NCI-H82 treated with DMSO at 0.1 percent for 48 hours (cell line): Measurements from ENCODE around the gene SECISBP2.
A peak's percentile ranks its signal among the peaks of the same experiment; 100 is the strongest.

Experiments used
- DNase-seq: peaks from one replicate; lab custom pipeline; 2025; ENCODE audit not compliant: unreplicated experiment; lab: John Stamatoyannopoulos, UW

The SECISBP2 gene

DNA sequence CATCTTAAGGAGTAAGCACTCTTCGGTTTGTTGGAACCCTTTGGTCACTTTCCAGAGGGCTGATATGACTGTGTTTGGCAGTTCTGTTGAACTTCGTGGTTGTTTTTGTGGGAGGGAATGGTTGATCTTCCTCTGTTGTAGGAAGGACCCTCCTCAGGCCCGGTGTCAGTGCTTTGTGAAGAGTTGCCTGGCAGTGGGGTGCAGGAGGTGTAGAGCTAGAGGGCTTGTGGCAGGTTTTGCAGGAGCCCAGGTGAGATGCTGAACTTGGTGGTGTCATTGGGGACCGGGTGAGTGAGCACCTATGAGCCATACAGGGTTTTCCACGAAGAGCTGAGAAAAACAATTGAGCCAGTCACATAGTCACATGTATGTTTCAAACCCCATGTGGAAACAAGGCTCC lies 27.2 kb downstream of the SECISBP2 start:
- DNase-seq = no peak

DNA sequence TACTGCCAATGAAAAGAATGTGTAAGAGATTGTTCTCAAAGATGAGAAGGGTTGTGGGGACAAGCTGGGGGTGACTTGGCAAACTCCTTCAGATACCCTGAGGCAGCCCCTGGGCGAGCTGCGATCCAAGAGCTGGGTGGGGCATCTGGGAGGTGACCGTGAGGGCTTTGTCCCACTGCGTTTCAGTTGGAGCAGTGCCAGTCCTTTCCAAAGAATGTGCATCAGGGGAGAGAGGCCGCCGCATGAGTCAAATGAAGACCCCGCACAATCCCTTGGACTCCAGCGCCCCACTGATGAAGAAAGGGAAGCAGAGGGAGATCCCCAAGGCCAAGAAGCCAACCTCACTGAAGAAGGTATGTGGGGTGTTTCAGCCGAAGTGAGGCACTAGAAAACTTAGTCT lies 28.4 kb downstream of the SECISBP2 start:
- DNase-seq = no peak

DNA sequence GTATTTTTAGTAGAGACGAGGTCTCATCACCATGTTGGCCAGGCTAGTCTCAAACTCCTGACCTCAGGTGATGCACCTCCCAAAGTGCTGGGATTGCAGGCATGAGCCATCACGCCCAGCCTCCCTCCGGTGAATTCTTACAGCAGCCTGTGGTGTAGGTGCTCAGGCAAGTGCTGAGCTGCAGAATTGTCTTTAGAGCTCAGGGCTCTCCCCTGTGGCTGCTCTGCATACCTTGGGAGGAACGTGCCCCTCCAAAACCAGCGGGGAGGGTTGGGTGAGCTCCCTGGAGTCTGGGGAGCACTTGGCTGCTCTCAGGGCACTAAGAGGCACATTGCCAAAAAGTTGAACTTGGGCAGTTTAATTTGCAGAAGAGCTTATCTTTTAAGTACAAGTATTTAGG lies 29.4 kb downstream of the SECISBP2 start:
- no peak for DNase-seq

DNA sequence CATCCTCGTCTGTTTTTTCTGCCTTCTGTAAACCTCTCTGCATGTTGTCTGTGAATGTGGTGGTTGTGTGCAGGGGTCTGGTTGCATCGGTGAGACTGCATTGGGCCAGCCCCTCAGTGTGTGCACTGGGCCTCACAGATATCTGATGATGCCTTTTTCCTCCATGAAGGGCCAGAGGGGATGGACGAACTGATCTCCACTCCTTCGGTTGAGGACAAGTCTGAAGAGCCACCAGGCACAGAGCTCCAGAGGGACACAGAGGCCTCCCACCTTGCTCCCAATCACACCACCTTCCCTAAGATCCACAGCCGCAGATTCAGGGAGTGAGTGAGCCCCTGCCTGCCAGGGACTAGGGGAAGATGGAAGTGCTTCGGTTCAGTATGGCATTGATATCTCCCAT lies 31.3 kb downstream of the SECISBP2 start:
- no peak for DNase-seq

DNA sequence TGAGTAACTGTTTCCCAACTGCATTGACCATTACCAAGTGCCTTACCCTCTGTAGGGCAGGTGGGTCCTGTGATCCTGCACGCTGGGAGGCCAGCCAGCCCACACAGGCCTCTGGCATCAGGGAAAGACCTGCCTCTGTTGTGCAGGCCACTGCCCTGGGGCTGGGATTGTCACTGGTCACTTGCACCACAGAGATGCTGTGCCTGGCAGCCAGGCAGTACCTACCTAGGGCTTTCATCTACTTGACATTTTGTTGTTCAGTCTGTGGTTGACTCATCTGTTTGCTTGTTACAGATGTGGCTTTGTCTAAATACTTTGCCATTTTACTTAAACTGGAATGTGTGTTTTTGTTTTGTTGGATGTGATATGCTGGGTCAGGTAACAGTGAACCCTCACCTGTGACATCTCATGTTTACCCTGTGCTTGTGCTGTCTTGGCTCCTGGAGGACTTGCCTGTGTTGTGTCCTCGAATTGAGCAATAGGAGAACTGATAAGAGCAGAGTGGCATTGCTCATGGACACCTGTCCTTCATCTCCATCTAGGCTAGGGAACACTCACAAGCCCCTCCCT lies 32.8 kb downstream of the SECISBP2 start:
- DNase-seq = no peak

DNA sequence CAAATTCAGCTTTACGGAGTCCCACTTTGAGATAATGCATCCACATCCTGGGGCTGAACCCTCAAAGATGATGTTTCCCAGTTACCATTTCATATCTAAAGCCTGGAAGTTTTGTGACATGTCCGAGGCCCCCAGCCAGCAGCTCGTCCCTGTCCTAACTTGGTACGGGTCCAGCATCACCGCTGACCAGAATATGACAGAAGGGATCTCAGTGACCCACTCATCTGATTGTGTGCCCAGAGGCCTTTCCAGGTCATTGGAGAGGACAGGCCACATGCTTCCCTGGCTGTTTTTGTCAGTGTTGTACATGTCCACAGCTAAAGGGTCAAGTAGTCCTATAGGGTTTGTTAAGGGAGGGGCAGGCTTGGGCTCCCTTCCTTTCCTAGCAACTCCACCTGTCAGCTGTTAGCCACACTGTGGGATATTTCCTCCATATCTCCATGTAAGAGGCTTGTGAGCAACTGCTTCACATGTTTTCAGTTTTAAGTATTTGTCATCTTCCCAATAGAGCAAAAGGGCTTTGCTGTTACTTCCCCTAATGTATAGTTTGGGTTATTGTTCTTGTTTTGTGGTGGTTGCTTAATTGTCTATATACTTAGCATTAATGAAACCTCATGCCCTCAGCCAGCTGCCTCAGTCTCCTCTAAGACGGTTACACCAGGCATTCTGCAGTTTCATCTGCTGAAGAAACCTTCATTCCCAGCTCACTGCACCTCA lies 33.4 kb downstream of the SECISBP2 start:
- DNase-seq = no peak

DNA sequence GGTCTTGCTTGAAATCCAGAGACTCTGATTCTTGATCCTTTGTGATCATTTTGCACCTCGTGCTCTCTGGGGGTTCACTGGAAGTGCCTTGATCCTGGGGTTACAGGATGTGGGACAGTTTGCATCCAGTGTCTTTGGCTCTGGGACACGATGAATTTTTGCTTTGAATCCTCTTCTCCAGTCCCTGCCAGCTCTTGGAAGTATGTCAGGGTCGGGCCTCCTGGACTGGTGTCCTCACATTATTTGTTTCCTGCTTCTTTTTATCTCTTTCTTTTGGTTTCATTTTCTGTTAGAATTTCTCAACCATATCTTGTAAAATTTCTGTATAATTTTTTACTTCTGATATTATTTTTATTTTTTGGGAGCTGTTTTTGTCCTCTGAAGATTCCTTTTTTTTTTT lies 34.2 kb downstream of the SECISBP2 start:
- DNase-seq = no peak

DNA sequence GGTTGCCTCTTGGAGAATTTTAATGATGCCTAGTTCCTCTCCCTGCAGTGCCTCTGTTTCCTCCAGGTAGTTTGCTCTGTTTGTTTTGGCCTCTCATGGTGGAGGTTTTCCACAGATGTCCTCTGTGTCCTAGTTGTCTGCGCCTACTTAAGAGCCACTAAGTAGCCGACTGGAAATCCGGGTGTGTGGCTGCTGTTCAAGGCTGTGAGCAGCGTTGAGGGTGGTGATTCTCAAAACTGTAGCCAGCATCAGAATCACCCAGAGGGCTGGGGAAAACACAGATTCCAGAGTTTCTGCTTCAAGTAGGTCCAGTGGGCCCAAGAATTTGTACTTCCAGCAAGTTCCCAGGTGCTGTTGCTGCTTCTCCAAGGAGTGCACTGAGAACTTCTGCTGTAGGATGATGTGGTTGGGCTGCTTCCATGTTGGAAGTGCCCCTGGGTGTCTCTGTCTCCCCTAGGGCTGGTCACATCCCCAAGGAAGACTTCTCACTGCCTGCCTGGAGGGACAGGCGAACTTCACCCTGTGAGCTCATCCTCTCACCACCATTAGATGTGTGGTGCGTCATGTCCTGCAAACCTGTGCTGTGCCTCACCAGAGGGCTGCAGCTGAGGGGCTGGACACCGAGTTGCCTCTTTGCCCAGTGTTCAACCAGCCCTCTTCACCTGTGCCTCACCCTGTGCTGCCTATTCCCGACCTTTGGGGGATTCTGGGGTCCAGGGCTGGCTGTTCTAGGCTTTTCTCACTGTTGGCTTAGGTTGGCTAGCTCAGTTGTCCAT lies 34.8 kb downstream of the SECISBP2 start:
- no peak for DNase-seq

DNA sequence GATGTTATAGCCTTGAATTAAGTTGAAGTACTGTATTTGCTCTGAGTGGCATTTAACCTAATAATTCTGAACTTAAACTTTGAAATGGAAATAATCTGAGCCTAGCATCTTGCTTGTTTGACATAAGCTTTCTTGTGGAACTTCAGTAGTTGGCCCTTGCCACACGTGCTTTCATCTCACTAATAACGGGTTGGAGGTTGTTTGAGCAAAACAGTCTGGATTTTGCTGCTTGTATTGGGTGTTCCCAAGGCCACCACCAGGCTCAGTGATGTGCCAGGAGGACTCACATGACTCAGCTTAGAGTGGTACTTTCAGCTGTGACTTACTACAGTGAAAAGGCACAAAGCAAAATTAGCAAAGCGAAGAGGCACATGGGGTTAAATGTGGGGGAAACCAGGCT lies 35.7 kb downstream of the SECISBP2 start:
- DNase-seq = no peak

DNA sequence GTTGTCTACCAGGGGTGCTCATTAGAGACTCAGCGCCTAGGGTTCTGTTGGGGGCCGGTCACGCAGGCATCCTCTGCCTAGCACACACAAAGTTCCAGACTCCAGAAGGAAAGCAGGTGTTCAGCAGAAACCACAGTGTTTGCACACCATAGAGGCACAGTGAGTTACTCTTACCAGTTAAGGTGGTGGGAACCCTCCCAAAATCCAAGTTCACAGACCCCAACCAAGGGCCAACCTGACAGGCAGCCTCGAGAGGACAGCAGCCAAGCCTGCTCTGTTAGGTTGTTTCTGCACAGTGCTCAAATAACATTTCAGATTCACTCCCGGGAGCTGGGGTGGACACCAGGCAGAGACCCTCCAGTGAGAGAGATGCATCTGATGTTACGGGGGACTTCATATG lies 36.2 kb downstream of the SECISBP2 start:
- no peak for DNase-seq

DNA sequence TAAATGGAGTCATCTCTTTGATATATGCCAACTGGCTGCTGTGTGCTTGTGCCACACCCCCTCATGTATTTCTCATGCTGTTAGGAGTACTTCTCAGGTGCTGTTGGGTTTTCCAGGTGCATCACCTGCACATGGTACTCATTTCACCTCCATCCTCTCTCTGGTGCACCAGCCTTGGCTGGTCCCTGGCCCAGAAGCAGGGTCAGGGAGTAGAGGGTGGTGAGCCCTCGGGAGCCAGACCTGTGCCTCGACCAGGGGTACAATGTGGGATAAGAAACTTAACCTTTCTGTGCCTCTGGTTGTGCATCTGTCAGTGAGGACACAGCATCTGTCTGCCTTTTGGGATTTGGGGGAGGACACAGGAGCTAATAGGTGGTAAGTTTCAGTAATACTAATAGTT lies 38.5 kb downstream of the SECISBP2 start:
- no peak for DNase-seq

DNA sequence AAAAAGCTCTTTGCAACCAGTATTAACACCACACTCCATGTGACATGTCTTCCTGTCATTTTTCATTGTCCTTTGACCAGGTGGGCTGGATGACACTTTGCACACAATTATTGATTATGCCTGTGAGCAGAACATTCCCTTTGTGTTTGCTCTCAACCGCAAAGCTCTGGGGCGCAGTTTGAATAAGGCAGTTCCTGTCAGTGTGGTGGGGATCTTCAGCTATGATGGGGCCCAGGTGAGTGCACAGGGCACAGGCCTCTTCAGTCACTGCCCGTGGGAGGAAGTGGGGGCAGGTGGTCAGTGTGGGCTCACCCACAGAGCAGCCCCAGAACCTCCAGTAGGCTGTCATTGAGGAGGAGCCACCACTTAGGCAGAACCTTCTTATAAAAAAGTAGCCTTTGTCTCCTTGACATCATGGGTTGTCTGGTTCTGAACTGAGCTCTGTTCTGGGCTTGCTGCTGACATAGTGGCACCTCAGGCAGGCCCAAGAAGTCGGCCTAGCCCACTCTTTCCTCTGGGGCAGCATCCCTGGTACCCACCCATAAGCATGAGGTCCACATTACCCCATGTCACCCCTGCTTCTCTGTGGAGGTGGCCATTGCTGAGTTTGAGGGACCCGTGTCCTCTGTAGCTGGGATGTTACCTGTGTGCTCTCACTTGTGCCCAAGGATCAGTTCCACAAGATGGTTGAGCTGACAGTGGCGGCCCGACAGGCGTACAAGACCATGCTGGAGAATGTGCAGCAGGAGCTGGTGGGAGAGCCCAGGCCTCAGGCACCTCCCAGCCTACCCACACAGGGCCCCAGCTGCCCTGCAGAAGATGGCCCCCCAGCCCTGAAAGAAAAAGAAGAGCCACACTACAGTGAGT lies 39.3 kb downstream of the SECISBP2 start:
- DNase-seq = no peak

DNA sequence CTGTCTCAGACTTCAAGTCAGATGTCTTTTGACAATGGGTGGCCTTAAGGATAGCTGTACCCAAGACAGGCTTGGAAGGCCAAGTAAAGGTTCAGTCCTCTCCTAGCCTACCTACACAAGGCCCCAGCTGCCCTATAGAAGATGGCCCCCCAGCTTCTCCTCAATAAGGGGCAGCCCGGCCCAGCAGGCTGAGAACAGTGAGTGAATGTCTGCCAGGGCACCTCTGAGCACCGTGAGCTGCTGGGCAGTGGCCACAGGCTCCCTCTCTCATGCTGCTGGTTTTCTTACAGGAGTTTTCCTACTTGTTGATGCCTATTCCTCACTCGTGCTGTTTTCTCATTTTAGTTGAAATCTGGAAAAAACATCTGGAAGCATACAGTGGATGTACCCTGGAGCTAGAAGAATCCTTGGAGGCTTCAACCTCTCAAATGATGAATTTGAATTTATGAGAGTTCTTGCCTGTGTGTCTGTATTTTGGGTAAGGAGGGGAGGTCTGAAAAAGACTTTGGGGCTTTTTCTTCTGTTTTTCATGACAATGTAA lies 40.1 kb downstream of the SECISBP2 start:
- no peak for DNase-seq

DNA sequence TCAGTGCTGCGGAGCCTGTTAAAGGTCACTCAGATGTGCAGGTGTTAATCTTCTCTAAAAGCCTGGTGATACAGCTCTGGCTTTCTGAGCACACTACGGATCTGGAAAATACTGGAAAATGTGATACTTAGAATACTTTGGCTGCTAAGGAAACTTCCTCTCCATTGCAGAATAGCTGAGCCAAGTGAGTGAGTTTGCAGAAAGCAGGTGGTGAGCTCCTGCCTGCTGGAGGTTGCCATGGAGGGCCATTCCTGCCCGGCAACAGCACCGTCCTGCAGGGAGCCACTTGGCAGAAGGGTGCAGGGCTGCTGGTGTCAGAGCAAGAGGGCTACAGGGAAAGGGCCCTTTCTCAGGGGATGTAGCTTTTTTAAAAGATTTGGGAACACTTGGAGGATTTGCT lies 40.7 kb downstream of the SECISBP2 start:
- no peak for DNase-seq

DNA sequence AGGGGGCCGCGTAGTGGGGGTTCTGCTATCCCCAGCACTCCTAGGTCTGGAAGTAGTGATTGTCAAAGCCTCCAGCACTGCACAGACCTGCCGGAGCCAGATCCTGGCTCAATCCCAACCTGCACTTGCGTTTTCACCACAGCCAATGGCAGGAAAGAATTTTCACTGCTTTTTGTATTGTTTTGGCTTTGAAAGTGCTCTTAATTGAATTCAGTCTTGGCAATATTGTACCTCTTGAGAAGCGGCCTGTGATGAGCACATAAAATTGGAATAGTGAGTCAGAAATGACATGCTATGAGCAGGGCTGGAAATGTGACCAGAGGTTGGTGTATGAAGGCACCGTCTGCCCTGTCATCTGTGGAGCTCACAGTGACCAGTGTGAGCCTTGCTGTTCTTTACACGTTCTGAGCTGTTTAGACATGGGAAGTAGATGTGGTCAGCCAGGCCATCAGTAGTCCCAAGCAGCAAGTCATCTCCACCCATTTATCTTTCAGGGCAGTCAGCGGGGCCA lies 41.5 kb downstream of the SECISBP2 start:
- no peak for DNase-seq

DNA sequence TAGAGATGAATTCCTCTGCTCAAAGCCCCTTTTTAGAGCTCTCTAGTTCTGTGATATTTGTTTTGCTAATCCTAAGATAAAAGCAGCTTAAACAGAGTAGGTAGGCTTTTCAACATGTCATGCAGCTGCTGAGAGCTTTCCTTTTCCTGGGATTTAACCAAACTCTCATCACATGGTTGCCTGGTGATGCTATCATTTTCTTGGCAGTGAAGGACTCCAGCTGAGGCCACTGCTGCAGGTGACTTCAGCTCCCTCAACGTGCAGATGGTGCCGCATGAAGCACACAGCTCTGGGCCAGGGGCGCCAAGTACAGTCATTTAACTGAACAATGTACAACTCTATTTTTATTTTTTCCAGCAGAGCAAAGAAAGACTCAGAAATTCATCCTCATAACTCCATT lies 42.2 kb downstream of the SECISBP2 start:
- DNase-seq = peak; percentile 29

DNA sequence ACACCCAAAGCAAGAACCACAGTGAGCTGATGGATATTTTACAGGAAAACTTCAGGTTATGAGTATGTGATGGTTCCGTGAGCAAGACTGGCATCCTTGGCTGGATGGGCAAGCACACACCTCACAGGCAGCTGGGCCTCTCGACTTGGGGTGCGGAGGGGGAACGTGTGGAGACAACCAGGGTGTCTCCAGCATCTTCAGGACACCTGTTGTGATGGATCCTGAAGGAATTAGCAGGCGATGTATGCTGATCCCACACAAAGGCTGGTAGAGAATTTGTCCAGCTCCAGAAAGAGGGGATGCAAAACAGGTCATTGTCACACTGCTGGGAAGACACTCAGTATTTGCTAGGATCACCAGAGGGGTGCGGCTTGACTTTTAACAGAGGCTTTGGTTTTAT lies 42.7 kb downstream of the SECISBP2 start:
- no peak for DNase-seq

DNA sequence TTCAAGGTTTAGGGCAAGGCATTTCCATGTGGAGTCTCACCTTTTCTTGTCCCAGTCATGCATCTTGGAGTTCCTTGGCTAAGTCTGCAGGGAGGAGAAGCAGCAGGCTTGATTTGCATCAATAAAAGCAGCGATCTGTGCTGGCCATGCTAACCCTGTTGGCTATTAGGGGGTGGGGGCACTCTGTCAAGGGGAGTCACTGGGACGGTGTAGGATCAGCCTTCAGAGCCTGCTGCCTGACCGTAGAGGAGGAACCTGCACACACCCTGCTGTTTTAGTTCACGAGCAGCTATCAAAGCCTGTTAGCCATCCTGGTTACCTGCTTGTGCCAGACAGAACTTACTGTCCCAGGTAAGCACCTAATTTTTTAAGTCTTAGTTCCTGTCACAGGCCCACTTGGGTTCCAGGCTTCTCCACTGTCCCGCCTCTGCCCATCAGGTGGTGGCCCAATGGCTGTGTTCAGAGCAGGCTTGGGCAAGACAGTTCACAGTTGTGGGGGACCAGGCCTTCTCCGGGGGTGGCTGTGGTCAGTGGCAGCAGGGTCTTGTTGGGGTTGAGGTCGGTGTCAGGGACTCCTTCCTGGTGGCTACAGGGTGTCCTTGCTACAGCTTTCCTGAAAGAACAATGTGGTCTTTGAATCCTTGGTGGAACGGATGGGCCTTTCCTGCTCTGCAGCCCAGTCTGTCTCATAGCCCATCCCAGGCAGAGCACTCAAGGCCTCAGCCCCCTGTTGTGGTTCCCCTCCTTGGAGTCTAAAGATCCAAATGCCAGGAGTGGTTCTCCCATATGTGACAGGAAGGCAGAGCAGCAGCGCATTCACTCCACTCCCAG lies 43.7 kb downstream of the SECISBP2 start:
- DNase-seq = no peak

DNA sequence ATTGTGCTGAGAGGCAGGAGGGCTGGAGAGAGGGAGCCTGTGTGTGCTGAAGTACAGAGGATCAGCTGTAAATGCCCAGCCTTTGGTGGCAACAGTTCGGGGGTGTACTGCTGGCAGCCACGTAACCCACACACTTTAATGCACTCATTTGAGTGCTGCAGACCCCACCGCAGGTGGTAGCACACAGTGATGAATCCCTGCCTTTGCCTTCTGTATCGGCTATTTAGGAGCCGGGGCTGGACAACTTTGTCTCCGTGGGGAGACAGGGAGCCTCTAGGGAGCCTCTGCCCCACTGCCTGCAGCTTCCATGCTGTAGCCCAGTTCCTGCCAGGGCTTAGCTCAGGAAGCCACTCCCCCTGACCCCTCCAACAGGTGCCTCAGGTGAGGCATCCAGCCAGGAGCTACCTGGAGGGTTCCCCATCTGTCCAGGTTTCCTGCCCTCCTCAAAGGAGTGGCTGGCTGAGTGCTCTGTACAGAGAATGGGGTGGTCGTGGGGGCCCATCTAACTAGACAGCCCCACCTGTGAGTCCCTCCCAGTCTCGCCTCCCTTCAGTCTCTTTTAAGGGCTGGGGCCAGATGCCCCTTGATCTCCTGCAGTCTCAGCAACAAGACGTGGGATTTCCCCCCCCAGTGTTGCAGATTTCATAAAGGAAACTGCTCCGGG lies 44.5 kb downstream of the SECISBP2 start:
- no peak for DNase-seq

DNA sequence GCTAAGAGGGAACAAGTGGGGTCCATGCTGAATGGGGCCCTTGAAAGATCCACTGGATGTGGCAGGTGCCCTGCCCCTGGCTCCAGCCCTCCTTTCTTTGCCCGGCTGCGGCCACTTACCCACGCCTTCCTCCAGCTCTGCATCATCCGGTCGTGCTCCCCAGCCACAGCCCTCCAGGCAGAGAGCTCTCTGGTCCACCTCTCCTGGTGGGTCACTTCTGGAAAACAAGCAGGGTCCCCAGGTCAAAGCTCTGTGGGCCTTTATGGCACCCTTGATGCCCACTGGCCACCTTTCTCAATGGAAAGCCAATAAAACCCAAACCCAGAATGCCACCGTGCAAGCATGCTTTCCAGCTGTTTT lies 45.0 kb downstream of the SECISBP2 start:
- no peak for DNase-seq
